GM23248 (cell line): ENCODE measurements around the gene CMKLR1. TPM values are rescaled to one million over a fixed set of nuclear protein-coding genes. Genes with fewer than 3 reads are reported as not detected.

ENCODE experiments used
- DNase-seq: peaks from one replicate; pipeline ENCODE4 v3.0.0-alpha.2; 2015
- H2AFZ ChIP-seq: fragments of 200-600 bp; sonication (generic); 2 replicates; pipeline ENCODE4 v1.6.1; 2016; ENCODE audit warnings: antibody characterized with exemption
- H3F3A ChIP-seq: fragments of 200-600 bp; sonication (generic); 2 replicates; pipeline ENCODE4 v1.6.1; 2016; ENCODE audit warnings: mild to moderate bottlenecking, antibody characterized with exemption, mixed run types; ENCODE audit not compliant: insufficient read depth
- H3K27ac ChIP-seq: fragments of 200-600 bp; sonication (generic); 2 replicates; pipeline ENCODE4 v1.5.1; 2016; ENCODE audit warnings: mild to moderate bottlenecking
- H3K27me3 ChIP-seq: fragments of 200-600 bp; sonication (generic); replicated peaks from 2 replicates; pipeline ENCODE4 v1.6.1; 2016; ENCODE audit warnings: mild to moderate bottlenecking; ENCODE audit not compliant: insufficient read depth
- H3K36me3 ChIP-seq: fragments of 200-600 bp; sonication (generic); 2 replicates; pipeline ENCODE4 v1.6.1; 2016; ENCODE audit warnings: low read depth, mild to moderate bottlenecking
- H3K4me1 ChIP-seq: fragments of 200-600 bp; sonication (generic); 2 replicates; pipeline ENCODE4 v1.6.1; 2016; ENCODE audit warnings: mild to moderate bottlenecking; ENCODE audit not compliant: insufficient read depth
- H3K4me2 ChIP-seq: fragments of 200-600 bp; sonication (generic); one replicate; pipeline ENCODE4 v1.6.1; 2016; ENCODE audit warnings: mild to moderate bottlenecking; ENCODE audit not compliant: unreplicated experiment
- H3K4me3 ChIP-seq: fragments of 200-600 bp; sonication (generic); 2 replicates; pipeline ENCODE4 v1.5.1; 2016; ENCODE audit warnings: mild to moderate bottlenecking
- H3K79me2 ChIP-seq: fragments of 200-600 bp; sonication (generic); 2 replicates; pipeline ENCODE4 v1.6.1; 2016; ENCODE audit warnings: mild to moderate bottlenecking; ENCODE audit not compliant: insufficient read depth
- H3K9ac ChIP-seq: fragments of 200-600 bp; sonication (generic); 2 replicates; pipeline ENCODE4 v1.6.1; 2016; ENCODE audit warnings: mild to moderate bottlenecking
- H3K9me2 ChIP-seq: fragments of 200-600 bp; sonication (generic); 2 replicates; pipeline ENCODE4 v1.6.1; 2016; ENCODE audit warnings: mixed run types, mild to moderate bottlenecking, moderate library complexity; ENCODE audit not compliant: insufficient read depth
- H3K9me3 ChIP-seq: fragments of 200-600 bp; sonication (generic); one replicate; pipeline ENCODE4 v1.6.1; 2017; ENCODE audit warnings: low read depth
- H4K20me1 ChIP-seq: fragments of 200-600 bp; sonication (generic); 2 replicates; pipeline ENCODE4 v1.6.0; 2016; ENCODE audit not compliant: insufficient read depth
- EZH2 ChIP-seq: fragments of 200-600 bp; sonication (generic); IDR thresholded peaks from 2 replicates; pipeline ENCODE4 v1.6.1; 2018; ENCODE audit warnings: antibody characterized with exemption, mild to moderate bottlenecking; ENCODE audit not compliant: insufficient read depth, poor library complexity, severe bottlenecking
- EZH2phosphoT487 ChIP-seq: fragments of 200-600 bp; sonication (generic); IDR thresholded peaks from 2 replicates; pipeline ENCODE4 v1.6.1; 2018; ENCODE audit warnings: antibody characterized with exemption, moderate library complexity, mild to moderate bottlenecking, low read depth; ENCODE audit not compliant: insufficient read depth
- WGBS, 2 experiments: methylation state at CpG; one replicate each; pipeline ENCODE4 v1.1.6; 2015 to 2017; ENCODE audit warnings: low lambda C conversion rate in 2 of 2, low coverage in 1 of 2; ENCODE audit errors: missing lambda C conversion rate in 2 of 2; 5-methylcytosine and 5-hydroxymethylcytosine counted together
- in situ Hi-C: fragments of 300-500 bp; cut with MboI; formaldehyde crosslinking; loops from 2 replicates; pipeline ENCODE4 v1.15.0; 2020
- polyA plus RNA-seq: library from polyadenylated mRNA; unstranded; fragments of >200 nt; fragmentation: Nextera tagmentation; extraction: Ambion mirVana; gene quantifications from 2 replicates; pipeline ENCODE4 v1.2.1, GENCODE V29; 2016
- total RNA-seq: library from RNA; depleted of rRNA; stranded (reverse); fragments of >200 nt; shearing (Covaris generic); gene quantifications from 2 replicates; pipeline ENCODE4 v1.2.3, GENCODE V29; 2014

Gene CMKLR1
- total and polyA plus RNA-seq, 2 experiments from 2014 or later, result 1.9 to 2.9 TPM

DNA sequence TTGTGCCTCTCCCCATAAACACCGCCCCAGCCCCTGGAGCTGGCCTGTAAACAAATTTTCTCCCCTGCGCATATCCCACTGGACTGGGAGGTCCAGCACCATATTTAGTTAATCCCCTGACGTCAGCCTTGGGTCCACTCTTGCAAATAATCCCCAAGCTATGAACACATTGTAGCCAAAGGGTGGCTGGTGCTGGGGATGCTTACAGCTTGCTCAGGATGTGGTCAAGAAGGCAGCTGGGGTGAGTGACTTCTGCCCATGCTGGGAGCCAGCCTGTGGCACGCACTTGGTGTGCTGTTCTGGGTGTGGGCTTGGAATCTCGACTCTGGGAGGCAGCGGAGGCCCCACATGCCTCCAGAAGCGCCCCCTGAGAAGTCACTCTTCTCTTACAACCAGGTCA is 32.1 kb downstream of the CMKLR1 start:
- in situ Hi-C loops, result no loop called here
- peaks cover 50% of the 10 kb centered on the region for H3K4me1 ChIP-seq
- no peaks in the 10 kb centered on the region for H3K27me3 ChIP-seq
- H3K9me3 ChIP-seq, result no peaks in the 10 kb centered on the region
- no peak for TF ChIP-seq EZH2
- no peak for TF ChIP-seq EZH2phosphoT487
- H3K4me2 ChIP-seq, result peak overlapping the region; percentile 35
- DNase-seq, result peak; percentile 86
- 61 to 67% methylated on average over 7 of the region's 7 CpGs for WGBS, 2 experiments
- H2AFZ ChIP-seq, result no peak overlapping the region
- H3K4me3 ChIP-seq, result no peak overlapping the region
- H3K79me2 ChIP-seq, result no peaks in the 10 kb centered on the region
- peaks cover 17% of the 10 kb centered on the region for H3F3A ChIP-seq
- peak overlapping the region; percentile 86 for H3K9ac ChIP-seq
- H3K27ac ChIP-seq, result peak overlapping the region; percentile 97
- no peaks in the 10 kb centered on the region for H3K36me3 ChIP-seq
- no peaks in the 10 kb centered on the region for H4K20me1 ChIP-seq
- H3K9me2 ChIP-seq, result no peaks in the 10 kb centered on the region

DNA sequence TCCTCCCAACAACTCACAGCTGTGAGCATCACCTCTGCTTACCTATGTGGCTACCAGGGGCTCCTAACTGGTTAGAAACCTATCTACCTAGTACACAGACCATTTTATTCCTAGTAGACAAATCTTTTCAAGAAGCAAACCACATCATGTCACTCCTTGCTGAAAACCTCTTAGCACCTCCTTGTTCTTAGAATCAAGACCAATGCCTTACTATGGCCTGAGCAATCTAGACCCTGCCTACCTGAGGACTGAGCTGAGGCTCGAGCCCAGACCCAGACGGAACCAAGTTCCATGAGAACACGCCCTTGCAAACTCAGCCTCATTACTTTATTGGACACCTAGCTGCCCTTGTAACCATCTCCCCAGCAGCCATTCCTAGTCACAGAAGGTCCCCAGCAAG is 32.6 kb downstream of the CMKLR1 start:
- 33 to 51% methylated on average over 3 of the region's 3 CpGs for WGBS, 2 experiments
- no peak for DNase-seq
- peak overlapping the region; percentile 86 for H3K9ac ChIP-seq

DNA sequence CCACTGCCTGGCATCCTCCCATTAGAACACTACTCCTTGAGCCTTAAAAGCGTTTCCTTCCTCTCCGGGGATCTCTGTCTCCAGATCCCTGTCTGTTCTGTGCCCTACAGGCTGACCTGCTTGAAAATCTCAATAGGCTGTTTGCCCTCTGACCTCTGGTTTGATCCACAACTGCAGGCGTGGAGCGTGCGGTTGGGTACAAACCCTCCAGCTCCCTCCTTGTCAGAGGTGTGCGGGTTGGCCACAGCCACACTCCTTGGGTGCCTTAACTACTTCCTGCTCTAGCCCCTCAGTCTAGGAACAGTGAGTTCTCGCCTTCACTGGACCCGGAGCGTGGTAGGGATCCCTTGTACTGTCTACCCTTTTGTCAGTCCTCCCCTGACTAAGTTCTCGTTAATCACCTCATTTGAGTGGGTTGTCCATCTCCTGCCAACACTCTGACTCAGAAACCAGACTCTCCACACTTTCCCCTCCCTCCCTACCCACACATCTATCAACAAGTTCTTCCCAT is 33.1 kb downstream of the CMKLR1 start:
- Histone ChIP-seq H3K27ac (peak overlapping the region; percentile 97), H3K4me1 (peaks cover 50% of the 10 kb centered on the region), H3K36me3 (no peaks in the 10 kb centered on the region), H2AFZ (peak overlapping the region; percentile 6; the same call in 1 of the 2 replicates), H3K79me2 (no peaks in the 10 kb centered on the region), H4K20me1 (no peaks in the 10 kb centered on the region), H3K9me2 (no peaks in the 10 kb centered on the region), H3K27me3 (no peaks in the 10 kb centered on the region), H3F3A (peaks cover 17% of the 10 kb centered on the region), H3K9me3 (no peaks in the 10 kb centered on the region), H3K4me3 (peak overlapping the region; percentile 65), H3K4me2 (peak overlapping the region; percentile 84), H3K9ac (peak overlapping the region; percentile 86)
- 33 to 34% methylated on average over 10 of the region's 10 CpGs for WGBS, 2 experiments
- TF ChIP-seq EZH2 (no peak), EZH2phosphoT487 (no peak)
- in situ Hi-C loops, result no loop called here
- peak; percentile 90 for DNase-seq

More for the DNA sequence above, 32.6 kb downstream of the CMKLR1 start:
- no peak for TF ChIP-seq EZH2
- no peak for TF ChIP-seq EZH2phosphoT487
- H3K27me3 ChIP-seq, result no peaks in the 10 kb centered on the region
- H3K4me2 ChIP-seq, result peak overlapping the region; percentile 35
- peaks cover 50% of the 10 kb centered on the region for H3K4me1 ChIP-seq
- no peak overlapping the region for H2AFZ ChIP-seq
- no peak overlapping the region for H3K4me3 ChIP-seq
- H3K36me3 ChIP-seq, result no peaks in the 10 kb centered on the region
- in situ Hi-C loops, result no loop called here
- H3K27ac ChIP-seq, result peak overlapping the region; percentile 97
- no peaks in the 10 kb centered on the region for H4K20me1 ChIP-seq
- peaks cover 17% of the 10 kb centered on the region for H3F3A ChIP-seq
- H3K79me2 ChIP-seq, result no peaks in the 10 kb centered on the region
- H3K9me3 ChIP-seq, result no peaks in the 10 kb centered on the region
- no peaks in the 10 kb centered on the region for H3K9me2 ChIP-seq

DNA sequence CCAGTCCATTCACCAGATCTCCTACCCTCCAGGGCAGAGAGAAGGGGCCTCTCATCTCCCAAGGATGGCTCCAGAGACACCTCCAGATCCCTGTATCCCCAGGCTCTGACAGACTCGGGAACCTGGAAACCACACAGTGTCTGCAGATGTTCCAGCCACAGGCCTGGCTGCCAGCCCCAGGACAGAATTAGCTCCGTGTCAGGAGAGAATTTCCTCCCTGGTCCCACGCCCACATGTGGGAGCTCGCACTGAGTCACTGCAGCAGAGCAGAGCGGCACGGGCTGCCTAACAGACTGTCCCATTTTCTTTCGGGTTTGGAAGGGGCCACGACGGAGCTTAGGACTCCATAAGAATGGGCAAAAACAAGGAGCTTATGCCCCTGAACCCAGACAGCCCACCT is 33.6 kb downstream of the CMKLR1 start:
- Histone ChIP-seq H2AFZ (peak overlapping the region; percentile 6; the same call in 1 of the 2 replicates), H3K9me3 (no peaks in the 10 kb centered on the region), H4K20me1 (no peaks in the 10 kb centered on the region), H3K4me3 (peak overlapping the region; percentile 65), H3K4me2 (peak overlapping the region; percentile 84), H3K9ac (peak overlapping the region; percentile 86), H3K27ac (peak overlapping the region; percentile 97), H3K36me3 (no peaks in the 10 kb centered on the region), H3K9me2 (no peaks in the 10 kb centered on the region), H3F3A (peaks cover 17% of the 10 kb centered on the region), H3K79me2 (no peaks in the 10 kb centered on the region), H3K27me3 (no peaks in the 10 kb centered on the region), H3K4me1 (peaks cover 50% of the 10 kb centered on the region)
- TF ChIP-seq EZH2phosphoT487, result 0 out of 2 replicates have a peak, but pooled peaks have one; percentile 34
- TF ChIP-seq EZH2, result no peak
- 0% methylated on average over 9 of the region's 9 CpGs for WGBS, 2 experiments
- peak; percentile 99 for DNase-seq
- in situ Hi-C loops, result no loop called here

DNA sequence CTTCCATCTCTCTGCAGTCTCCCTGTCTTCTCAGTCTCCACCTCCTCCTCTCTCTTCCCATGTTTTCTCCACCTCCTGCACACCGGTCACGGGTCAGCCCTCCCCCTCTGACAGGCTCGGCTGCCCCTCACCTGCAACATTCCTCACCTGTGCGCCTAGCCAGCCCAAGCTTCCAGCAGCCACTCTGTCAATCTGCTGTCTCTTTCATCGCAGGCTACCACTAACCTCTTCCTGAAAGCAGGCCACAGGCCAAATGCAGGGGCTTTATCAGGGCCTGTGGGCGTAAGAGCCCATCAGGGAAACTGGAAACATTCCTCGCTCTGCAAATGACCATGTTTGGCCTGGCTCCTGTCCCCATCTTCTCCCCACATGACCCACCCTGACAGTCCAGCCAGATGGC is 34.5 kb downstream of the CMKLR1 start:
- H2AFZ ChIP-seq, result no peak overlapping the region
- H3K9me3 ChIP-seq, result no peaks in the 10 kb centered on the region
- H3K4me2 ChIP-seq, result peak overlapping the region; percentile 36
- WGBS, 2 experiments, result 76 to 84% methylated on average over 7 of the region's 7 CpGs
- no peak for DNase-seq
- no peaks in the 10 kb centered on the region for H3K9me2 ChIP-seq
- H3K4me1 ChIP-seq, result peaks cover 50% of the 10 kb centered on the region
- peak overlapping the region; percentile 86 for H3K9ac ChIP-seq
- H3F3A ChIP-seq, result peaks cover 17% of the 10 kb centered on the region
- H3K27ac ChIP-seq, result peak overlapping the region; percentile 97
- no peaks in the 10 kb centered on the region for H3K79me2 ChIP-seq
- in situ Hi-C loops, result no loop called here
- no peak overlapping the region for H3K4me3 ChIP-seq
- H4K20me1 ChIP-seq, result no peaks in the 10 kb centered on the region
- no peaks in the 10 kb centered on the region for H3K27me3 ChIP-seq
- H3K36me3 ChIP-seq, result no peaks in the 10 kb centered on the region
- no peak for TF ChIP-seq EZH2phosphoT487
- TF ChIP-seq EZH2, result no peak
